HG03175 (cell line): ENCODE data around the gene ATF7.
"Not testable (repeated sequence)": the region's sequence is repeated elsewhere in the genome, so short reads cannot be mapped to it uniquely, and the experiment has no call there.

ENCODE experiments used
- ATAC-seq: cut with Tn5 transposase; IDR thresholded peaks from one replicate; pipeline ENCODE4 v1.9.1; 2021; ENCODE audit warnings: mild to moderate bottlenecking, moderate library complexity; ENCODE audit not compliant: unreplicated experiment

ATF7 gene

DNA sequence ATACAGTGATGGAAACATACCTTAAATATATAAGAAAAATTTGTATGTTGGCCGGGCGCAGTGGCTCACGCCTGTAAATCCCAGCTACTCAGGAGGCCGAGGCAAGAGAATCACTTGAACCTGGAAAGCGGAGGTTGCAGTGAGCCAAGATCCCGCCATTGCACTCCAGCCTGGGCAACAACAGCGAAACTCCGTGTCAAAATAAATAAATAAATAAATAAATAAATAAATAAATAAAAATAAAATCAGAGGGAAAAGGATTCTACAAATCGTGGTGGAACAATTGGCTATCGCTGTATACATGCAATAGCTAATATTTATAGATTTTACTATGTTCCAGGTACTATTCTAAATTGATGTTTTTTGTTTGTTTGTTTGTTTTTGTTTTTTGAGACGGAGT is 1.7 kb upstream of the ATF7 start:
- ATAC-seq: no peak

DNA sequence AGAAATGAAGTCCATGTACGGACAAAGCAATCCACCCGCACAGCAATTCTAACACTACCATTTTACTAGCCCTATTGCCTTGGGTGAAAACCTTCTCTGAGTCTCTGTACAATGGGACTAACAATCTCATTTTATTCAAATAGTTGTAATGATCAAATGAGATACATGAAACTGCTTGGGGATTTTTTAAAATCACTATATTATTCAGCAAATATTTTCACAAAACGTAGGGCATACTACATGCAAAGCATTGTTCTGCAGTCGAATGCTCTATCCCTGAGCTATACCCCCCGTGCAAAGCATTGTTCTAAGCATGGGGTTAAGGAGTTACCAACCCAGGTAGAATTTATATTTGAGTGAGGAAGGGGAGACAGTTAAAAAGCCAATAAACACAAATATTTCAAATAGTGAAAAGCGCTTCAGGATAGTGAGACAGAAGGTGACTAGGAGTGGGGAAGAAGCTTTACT is 554 bp upstream of the ATF7 start:
- ATAC-seq: no peak

DNA sequence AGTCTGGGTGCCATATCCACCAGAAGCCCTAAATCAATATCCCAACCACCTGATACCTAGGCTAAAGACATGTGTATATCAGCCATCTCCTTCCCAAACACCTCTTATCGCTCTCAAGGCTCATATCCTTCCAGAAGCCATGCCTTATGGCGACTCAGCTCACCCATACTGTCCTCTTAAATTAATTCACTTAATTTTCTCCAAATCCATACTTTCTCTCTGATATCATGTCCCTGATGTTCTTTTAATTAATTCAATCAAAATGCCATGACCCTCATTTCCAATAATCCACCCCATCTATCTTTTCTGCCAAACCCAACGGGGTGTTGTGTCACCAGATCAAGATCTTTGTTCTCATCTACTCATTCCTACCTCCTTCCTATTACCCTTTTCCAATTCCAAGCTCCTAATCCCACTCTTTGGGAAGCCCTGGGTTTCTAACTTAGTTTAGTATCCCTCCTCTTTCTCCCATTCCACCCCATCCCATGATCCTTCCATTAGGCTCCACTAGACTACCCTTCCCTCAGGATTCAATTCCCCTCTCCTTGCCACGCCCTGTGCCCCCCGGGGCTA is 723 bp downstream of the ATF7 start:
- ATAC-seq: no peak

DNA sequence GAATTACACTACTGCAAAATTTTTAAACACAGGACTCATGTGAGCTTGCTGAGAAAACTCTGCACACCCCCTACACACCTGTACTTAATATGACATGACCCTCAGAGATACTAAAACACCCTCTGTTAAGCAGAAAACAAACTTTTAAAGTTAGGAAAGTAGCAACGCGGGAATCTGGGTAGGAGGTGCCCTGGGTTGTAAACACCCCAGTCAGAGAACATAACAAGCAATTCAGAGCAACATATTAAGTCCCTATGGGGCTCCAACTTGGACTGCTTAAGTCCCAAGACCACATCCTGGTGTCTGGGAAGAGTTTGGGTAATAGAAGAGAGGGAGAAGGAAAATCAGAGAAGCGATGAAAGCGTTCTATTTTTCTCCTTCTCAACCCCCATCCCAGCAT is 1.2 kb downstream of the ATF7 start:
- no peak for ATAC-seq

DNA sequence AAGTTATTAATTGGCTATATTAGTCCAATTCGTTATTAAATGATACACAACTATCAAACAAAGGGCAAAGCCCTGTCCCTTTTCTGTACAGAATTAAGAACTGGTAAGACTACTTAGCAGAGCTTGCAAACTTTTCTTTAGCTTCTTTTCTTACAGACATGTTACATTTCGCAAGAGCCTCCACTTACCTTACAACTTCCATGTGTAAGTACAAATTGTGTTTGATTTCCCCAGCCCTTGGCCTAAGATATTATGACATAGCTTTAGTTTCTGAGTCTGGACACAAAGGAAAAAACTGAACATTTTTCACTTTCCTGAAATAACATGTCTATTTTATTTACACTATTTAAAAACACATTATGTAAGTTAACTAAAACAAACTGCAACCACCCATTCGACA is 1.7 kb downstream of the ATF7 start:
- no peak for ATAC-seq

DNA sequence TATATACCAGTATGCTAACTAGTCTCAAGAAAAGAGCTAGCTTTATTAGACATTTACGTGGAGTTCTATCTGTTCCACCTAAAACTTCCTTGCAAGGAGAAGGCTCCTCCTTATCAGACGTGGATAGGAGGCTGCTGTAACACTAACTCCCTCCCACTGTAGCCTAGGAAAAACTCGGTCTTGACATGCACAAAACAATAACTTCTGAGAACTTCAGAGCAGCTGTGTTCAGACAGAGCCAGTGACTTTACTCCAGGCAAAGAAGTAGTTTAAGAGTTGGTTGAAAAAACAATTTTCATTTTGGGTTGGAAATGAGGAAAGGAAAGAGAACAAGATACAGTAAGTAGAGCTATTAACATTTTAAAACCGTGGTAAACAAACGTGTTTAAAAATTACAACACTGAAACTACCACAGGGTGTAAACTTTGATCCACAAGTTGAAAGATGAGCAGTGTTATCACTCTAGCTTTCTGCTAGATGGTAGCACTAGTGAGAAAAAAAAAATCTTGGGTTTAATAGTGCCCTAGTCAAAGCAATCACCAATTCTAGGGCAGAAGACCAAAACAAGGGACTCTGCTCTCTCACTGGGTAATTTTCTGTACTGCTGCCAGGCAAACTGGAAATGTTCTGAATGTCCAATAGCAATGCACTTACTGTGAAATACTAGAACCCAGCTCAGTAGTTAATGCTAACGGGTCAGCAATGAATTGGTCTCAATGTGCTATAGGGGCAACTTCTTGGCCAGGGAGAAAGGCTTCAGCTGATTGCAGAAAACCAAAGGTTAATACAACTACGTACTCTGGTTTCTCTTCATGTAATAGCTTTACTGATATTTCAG is 2.4 kb downstream of the ATF7 start:
- no peak for ATAC-seq

DNA sequence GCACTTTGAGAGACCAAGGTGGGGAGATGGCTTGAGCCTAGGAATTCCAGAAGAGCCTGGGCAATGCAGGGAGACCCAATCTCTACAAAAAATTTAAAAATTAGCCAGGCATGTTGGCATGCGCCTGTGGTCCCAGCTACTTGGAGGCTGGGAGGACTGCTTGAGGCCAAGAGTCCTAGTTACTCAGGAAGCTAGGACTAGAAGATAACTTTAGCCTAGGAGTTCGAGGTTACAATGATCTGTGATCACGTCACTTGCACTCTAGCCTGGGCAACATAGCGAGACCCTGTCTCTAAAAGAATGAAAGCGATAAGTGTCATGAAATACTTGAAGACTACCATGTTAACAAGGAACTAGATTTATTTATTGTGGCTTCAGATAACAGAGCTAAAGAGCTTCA is 3.5 kb downstream of the ATF7 start:
- ATAC-seq: no peak

DNA sequence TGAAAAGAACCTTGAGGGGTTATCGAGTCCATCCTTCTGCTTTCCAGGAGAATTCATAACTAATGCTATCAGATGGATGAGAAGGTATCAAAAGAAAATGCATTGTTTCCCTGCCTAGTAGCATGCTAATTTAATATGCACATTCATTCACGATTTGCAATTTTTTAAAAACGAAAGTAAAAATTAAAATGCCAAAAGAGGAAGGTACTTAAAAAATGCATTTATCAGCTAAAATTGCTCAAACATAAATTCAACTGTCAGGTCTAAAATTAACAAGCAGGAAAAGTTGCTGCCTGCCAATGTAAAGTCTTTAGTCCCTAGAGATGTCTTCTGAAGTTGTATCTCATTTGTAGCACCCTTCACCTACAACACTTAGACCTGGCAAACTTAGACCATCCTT is 7.9 kb downstream of the ATF7 start:
- no peak for ATAC-seq

- ATAC-seq: no peak
These were observed 8.5 kb downstream of the ATF7 start for GRCh38 chr12:53617700-53618099.

DNA sequence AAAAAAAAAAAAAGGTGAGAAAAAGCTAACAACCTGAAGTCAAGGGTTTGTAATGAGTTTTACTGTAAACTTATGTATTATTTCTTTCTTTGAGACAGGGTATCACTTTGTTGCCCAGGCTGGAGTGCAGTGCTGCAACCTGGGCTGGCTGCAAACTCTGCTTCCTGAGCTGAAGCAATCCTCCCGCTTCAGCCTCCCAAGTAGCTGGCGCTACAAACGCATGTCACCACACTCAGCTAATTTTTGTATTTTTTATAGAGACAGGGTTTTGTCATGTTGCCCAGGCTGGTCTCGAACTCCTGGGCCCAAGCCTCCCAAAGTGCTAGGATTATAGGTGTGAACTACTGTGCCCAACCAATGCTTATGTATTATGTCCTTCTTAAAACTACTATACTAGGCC is 9.2 kb downstream of the ATF7 start:
- ATAC-seq: no peak

GRCh38 chr12:53613821-53614220 is 12.4 kb downstream of the ATF7 start:
- no peak for ATAC-seq

DNA sequence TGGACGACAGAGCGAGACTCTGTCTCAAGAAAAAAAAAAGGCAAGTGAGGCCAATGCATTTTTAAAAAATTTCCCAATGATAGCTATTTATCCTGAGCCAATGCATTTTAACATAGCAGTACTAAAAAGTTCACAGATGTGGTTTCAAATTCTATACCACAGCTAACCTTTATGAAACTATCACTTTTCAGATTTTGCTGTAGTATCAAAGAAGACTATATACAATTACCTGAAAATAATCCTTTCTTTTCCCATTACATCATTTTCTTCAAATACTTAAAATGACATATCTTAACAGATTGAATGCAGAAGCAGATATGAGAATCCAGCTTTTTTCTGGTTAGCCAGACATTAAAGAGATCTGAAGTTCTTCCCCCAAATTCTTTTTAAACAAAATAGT is 13.2 kb downstream of the ATF7 start:
- ATAC-seq: no peak

DNA sequence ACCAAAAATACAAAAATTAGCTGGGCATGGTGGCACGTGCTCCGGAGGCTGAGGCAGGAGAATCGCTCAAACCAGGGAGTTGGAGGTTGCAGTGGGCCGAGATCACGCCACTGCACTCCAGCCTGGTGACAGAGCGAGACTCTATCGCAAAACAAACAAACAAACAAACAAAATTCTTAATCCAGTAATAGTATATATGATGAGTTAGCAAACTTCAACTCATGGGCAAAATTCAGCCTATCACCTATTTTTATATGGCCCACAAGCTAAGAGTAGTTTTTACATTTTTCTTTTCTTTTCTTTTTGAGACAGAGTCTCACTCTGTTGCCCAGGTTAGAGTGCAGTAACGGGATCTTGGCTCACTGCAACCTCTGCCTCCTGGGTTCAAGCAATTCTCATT is 14.9 kb downstream of the ATF7 start:
- ATAC-seq: no peak

GRCh38 chr12:53606688-53607087 is 19.5 kb downstream of the ATF7 start:
- ATAC-seq: not testable (repeated sequence)

DNA sequence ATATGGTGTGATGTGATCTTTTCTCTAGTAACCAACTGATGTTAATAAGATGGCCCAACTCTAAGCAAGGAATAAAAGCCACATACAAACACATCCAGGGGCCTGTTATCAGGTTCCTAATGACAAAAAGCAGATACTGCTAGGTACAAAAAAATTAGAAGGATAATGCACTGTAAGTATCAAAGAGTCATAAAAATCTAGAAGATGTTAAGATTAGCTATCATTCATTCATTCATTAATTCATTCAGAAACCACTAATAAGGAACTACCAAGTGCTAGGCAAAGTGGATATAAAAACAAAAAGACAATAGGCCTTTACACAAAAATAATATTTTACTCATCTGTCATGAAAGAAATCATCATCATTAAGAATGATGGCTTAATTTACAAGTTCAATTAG is 21.6 kb downstream of the ATF7 start:
- ATAC-seq: no peak

DNA sequence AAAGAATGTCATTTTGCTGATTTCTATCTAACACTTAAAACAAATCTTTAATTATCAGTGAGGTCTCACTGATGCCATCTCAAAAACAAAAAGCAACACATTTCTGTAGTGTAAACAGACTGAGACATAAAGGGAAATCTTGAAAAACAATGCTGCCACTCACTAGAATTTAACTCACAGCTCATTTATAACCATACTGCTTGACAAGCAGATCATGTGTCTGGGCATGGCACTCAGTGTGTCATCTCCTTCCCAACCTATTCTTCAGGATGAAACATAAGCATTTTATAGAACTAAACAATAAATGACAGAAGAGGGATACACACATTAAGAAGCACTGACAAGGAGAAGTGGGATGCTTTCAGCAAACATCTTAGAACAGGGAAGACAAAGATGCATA is 22.4 kb downstream of the ATF7 start:
- no peak for ATAC-seq

DNA sequence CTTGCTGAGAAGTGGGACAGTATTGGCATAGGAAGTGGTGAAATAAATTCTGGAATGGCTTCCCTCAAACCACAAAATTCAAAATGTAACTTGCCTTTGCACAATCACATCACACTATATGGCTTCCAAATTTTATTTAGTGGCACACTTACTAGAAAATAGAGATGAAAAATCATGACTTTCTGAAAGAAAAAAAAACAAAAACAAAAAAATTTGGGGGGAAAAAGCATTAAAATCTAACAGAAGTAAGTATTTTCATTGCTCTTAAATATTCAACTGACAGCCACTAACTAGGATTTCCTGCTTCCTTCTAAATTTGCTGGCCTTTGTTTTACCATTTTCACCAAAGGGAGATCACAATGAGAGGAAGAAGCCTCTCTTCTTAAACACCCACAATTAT is 23.0 kb downstream of the ATF7 start:
- ATAC-seq: no peak

DNA sequence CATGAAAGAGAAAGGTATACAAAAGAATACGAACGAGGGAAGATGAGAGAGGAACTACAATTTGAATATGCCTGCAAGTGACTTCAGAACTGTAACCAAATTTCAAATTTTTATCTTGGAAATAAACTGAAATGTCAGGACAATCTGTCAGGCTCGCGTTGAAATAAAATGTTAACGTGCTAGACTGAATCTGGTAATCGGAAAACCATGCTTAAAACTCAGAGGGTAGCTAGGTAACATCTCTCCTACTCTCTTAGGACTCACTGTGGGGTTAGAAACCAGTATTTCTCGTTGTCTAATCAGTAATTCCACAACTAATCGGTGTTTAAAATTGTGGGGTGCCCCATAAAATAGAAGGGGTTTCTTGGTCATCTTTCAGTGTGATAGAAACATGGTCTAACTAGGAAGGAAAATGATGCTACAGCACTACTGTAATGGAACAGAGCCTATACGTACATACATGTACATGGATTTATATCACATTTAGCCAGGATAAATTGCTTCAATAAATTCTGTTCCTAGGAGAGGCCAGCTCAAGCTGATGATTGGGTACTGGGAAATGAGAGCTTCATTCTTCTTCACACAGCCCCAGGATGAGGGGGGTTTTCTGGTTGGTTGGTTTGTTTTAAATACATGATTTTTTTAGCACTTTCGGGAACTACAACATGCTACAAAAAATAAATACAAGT is 23.9 kb downstream of the ATF7 start:
- no peak for ATAC-seq

GRCh38 chr12:53601296-53601847 is 24.8 kb downstream of the ATF7 start:
- no peak for ATAC-seq

DNA sequence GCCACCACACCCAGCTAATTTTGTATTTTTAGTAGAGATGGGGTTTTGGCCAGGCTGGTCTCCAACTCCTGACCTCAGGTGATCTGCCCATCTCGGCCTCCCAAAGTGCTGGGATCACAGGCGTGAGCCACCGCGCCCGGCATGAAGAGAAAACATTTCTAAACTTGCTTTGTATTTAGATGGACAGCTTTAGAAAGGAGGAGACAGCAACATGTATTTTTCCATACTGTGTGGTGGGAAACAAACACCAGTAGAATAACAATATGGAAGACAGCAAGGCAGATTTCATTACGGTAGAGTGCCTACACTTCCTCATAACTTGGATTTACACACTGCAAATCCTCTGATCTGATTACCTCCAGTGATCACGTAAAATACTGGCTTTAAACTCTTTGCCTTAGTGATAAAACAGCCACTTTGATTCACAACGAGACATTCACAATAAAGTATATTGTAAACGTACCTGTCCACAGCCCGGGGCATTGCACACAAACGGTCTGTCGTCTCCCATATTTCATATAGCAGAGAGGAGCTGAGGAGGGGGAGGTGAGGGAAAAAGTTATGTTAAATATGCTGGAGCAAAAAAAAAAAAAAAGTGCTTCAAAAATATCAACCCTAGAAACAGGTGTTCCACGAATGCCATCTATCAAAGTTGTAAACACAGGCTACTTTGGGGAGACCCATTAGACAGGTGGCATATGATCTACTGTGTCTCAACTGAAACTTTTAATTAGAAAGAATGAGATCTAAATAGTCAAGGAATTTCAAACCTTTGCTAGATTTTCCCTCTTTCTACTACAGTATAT is 25.5 kb downstream of the ATF7 start:
- no peak for ATAC-seq

DNA sequence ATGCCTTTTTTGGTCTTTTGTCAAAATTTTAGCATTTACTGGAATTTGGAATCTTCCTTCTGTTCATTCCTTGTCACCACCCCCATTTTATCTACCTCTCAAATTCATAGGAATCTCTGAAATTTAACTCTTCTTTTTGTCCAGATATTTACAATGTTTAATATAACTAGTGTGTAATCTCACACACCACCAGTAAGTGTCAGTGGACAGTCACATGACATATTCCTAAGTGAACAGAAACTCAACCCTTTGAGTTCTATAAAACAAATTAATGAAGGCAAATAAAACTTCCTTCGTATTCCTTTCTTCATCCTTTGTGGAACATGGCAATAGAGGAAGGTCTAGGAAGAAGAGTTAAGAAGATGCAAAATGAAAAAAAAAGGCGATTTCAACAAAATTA is 26.6 kb downstream of the ATF7 start:
- no peak for ATAC-seq
